CD1c-positive myeloid dendritic cell (primary cell): ENCODE measurements around the gene ARL6IP4.
A peak's percentile ranks its signal among the peaks of the same experiment; 100 is the strongest.

Source experiments
- DNase-seq: peaks from one replicate; pipeline ENCODE4 v3.0.0-alpha.2; 2016; ENCODE audit errors: extremely low spot score

ARL6IP4 gene

DNA sequence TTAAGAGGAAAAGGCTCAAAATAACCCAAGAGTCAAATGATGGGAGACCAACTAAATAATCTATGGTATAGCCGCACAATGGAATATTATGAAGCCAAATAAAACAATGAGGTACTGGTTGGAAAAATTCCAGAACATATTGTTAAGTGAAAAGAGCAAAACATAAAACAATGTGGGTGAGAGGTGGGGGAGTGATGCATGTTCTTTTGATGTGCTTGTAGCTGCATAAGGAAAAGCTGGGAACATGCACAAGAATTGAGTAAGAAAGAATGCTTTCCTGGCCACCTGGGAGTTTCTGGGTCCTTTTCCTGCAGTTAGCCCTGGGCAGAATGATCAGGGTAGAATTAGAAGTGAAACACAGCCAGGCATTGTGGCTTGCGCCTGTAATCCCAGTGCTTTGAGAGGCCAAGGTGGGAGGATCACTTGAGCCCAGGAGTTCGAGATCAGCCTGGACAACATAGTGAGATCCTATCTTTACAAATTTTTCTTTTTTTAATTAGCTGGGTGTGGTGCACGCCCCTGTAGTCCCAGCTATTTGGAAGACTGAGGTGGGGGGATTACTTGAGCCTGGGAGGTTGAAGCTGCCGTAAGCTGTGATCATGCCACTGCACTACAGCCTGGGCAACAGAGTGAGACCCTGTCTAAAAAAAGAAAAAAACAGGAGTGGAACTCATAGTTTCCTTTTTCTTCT is 22.1 kb upstream of the ARL6IP4 start:
- no peak for DNase-seq

DNA sequence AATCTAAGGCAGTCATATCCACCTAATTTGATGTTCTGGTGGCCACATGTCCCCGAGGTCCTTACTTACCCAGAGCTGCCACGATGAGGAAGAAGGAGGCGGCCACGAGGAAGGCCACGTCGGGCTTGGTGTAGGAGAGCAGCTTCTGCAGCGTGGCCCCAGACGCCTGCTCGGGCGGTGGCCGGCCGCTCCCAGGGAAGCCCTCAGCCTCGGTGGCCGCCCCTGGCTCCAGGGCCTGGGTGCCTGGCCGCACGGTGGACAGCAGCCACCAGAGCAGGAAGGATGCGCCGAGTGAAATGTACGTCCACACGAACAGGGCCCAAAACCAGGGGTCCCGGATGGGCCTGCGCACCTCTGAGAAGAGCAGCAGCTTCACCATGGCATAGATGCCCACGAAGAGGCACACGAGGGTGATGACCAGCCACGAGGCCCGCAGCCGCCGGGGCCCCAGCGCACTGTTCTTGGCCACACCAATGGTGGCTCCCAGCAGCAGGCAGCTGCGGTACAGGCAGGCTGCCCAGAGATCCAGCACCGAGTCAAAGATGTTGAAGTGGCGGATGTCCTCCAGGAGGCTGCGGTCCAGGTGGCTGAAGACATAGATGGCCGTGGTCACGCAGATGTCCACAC is 20.8 kb upstream of the ARL6IP4 start:
- DNase-seq = no peak

DNA sequence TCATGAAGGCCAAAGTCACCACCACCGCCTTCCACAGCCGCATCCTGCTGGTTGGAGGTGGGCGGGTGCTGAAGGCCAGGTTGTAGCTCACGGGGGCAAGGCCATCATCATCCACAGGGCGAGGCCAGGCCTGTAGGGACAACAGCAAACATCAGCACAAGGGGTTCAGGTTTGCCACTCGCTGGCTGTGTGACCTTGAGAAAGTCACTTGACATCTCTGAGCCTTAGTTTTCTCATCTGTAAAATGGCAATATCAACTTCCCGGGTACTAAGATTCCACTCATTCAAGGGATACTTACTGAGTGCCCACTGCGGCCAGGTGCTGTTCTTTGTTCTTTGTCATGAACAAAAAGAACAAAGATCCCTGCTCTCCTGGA is 20.3 kb upstream of the ARL6IP4 start:
- no peak for DNase-seq

DNA sequence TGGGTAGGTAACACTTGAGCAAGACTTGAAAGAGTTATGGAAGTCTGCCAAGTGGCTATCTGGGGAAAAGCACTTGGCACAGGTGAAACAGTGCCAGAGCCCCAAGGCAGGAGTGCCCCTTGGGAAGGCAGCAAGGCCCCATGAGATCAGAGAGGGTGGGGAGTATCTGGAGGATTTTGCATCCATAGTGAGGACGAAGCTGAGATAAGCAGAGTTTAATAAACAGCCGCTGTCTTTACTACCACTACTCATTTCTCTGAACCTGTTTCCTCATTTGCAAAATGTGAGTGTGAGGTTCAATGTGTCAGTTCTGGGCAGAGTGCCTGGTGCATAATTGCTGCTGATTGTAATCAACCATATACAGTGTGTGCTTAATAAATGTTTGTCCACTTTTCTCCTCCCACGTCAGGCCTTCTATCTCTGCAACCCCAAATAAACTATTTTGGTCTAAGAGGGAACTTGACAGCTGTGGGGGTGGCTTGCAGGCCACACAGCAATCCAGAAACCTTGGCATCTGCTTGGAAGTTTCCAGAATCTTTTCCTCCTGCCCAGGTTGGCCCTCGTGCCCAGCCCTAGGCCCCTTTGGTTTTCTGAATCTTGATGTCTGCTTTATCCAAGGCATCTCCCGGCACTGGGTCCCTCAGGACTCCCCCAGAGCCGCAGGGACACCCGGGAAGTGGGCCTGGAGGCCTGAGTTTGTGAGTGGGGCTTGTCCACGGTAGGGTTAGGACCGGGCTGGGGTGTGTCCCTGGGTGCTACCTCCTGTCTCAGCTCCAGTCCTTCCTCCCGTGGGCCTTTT is 18.8 kb upstream of the ARL6IP4 start:
- DNase-seq = peak; percentile 41

DNA sequence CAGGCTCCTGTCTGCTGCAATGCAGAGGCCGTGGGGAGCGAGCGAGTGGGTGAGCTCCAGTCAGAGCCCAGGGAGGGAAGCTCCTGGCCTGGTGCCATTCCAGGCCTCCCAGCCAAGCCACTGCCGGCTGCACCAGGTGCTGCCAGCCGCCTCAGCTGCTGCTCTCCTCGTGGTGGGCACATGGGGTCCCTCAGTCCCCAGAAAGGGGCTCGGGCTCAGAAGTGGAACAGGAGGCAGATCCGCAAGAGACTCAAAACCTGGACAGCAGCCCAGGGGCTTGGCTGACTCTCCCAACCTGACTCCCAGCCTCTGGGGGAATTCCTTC is 16.6 kb upstream of the ARL6IP4 start:
- peak; percentile 64 for DNase-seq

DNA sequence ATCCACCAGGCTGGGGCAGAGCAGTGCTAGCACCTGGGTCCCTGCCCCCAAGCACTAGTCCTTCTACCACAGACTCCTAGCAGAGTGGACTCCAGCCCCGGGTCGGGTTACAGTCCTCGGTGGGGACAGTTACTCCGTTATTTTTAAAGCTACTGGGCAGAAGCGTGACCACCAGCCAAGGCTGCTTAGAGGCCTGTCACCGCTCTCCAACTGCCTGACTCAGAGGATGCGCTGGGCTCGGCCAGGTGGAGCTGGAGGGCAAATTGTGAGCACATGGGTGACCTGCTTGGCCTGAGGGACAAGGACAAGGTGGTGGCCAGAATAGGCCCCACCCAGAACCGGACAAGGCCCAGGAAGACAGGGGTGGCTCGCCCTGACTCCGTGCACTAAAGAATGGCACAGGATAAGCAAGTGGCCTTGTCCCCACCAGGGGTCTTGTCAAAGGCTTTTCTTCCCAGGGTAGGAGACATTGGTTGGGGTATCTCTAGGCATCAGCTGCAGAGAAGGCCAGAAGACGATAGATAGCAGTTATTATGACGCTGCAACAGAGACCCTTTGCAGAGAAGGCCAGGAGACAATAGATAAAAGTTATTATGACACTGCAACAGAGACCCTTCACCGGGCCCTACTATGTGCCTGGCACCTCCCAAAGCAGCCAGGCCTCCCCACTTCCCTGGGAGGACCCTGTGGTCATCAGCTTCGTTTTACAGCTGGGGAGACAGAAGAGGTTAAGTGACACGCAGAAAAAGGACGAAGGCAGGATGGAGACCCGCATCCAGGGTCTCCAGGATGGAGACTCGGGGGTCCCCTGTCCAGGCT is 15.8 kb upstream of the ARL6IP4 start:
- DNase-seq = no peak

DNA sequence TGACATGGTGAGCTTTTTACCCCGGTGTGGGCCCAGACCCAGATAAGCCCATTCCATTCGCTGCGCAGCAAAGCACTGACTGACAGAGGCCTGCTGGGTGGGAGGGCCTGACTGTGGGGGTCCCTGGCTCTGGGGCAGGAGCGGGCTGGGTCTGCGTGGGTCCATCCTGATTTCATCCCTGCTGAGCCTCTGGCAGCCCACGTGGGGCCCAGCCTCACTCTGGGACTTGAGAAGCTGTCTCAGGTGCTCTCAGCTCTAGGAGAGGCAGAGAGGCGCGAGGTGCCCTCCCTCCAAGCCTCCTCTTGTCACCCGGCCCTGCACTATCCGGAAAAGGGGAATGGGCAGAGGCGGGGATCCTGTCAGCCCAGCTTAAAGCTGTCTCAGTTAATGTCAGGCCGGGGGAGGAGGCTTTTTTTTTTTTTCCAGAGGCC is 15.1 kb upstream of the ARL6IP4 start:
- DNase-seq = no peak

DNA sequence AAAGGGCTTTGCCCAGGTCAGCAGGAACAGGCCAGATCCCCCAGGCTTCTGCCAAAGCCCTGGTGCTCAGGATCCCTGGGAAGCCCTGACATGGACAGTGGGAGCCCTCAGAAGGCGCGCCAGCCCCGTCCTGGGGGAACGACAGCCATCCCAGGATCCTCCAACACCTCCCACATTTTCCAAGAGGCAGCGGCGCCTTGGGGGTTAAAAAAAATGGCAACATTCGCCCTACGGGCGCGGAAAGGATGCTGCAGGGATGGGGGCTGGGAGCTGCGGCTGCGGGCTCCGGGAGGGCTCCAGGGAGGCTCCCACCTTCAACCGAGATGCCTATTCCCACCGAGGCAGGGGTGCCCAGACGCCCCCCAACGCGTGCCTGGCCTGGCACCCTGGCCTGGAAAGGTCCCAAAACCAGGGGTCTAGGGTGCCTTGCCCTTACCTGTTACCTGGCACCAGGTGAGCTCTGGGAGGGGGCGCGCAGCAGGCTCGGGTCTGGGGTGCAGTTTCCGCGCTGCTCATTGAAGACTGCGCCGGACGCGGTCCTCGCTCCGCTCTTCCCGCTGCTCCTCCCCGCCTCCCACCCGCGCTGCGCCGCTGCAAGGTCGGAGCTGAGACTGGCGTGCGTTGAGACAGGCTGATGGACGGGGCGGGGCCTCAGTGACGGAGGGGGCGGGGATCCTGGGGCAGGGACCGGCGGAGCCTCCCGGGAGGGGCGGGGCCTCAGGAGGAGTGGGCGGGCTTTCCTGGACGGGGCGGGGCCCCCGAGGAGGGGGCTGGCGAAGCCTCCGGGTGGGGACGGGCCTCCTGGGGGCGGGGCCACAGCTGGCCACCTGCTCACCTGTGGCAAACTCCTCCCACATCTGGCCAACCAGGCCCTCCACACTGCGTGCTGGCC is 14.4 kb upstream of the ARL6IP4 start, which contains the start of gene ABCB9:
Gene ABCB9 (minus strand): TSS at position 613 of the 892 bp plus-strand sequence. CDS start 6,228 bp downstream, outside the sequence.
- peak; percentile 96 for DNase-seq

DNA sequence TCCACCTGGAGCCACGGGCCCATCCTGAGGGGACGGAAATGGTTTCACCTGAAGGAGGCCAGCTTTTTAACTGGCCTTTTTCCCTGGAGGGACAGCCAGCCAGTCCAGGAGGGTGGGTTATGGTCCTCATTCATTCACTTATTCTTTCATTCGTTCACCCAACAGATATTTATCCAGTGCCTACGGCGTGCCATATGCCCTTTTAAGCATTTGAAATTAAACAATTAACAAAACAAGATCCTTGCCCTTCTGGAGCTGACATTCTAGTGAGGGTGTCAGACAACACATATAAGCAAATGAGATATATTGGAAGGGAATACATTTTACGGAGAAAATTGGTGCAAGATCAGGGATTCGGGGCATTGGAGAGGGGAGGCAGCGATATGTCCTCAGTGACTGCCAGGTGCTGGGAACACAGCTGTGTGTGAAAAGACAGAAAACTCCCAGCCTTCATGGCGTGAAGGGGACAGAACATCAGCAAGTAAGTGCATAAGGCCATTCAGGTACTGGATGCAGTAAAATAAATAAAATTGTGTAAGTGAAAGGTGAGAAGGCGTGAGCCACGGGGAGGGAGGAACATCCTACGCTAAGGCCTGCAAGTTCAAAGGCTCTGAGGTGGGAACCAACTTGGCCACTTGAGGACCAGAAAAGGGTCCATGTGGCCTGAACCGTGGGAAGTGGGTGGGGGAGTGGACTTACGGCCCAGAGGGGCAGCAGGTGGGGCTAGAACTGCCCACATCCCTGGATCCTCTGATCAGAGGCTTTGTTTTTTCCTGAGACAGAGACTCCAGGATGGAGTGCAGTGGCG is 13.5 kb upstream of the ARL6IP4 start:
- no peak for DNase-seq

DNA sequence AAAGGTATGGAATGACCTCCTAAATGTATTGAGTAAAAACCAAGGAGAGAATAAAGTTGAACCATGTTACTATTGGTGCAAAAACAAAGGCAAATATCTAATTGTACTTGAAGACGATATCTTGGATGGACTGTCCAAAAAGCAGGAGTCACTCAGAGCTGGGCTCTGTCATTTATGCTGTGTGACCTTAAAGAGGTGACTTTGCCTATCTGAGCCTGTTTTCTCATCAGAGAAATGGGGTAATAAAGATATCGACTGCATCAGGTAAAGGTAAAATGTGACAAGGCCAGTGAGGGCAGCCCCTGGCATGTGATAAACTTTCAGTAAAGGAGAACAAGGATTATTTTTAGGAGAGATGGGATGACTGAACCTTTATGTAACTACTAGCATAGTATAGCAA is 12.4 kb upstream of the ARL6IP4 start:
- no peak for DNase-seq

DNA sequence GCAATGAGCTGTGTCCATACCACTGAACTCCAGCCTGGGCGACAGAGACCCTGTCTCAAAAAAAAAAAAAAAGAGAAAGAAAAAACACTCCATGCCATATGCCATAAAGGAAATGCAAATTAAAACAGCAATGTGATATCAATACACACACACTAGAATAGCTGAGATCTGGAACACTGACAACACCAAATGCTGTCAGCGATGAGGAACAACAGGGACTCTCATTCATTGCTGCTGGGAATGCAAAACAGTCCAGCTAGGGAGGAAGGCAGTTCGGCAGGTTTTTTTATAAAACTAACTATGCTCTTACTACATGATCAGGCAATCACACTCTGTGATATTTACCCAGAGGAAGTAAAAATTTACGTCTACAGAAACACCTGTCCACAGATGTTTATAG is 10.8 kb upstream of the ARL6IP4 start:
- DNase-seq = no peak

DNA sequence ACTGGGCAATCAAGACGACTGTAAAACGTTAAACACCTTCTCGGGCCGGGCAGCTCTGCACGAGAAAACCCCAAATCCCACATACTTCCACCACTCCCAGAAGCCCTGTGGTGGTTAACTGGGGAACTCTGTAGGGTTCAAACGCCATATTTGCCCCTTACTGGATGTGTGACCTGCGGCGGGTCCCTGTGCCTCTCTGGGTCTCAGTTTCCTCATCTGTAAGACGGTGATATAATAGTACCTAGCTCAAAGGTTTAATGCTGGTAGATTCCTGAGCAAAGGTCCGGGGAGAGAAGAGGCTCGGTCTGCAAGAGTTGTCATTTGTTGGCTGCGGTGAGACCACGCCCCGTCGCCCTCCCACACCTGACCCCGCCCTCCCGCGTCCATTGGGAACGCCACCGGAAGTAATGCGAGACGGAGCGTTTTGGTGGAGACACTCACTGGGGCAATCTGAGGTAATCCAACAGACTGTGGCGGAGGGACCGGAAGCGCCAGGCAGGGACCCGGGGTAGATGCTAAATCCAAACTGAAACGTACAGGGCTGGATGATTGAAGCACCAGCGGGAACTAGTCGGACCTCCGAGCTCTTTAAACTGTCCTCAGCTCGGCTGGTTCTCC is 6.1 kb upstream of the ARL6IP4 start:
- peak; percentile 99 for DNase-seq

DNA sequence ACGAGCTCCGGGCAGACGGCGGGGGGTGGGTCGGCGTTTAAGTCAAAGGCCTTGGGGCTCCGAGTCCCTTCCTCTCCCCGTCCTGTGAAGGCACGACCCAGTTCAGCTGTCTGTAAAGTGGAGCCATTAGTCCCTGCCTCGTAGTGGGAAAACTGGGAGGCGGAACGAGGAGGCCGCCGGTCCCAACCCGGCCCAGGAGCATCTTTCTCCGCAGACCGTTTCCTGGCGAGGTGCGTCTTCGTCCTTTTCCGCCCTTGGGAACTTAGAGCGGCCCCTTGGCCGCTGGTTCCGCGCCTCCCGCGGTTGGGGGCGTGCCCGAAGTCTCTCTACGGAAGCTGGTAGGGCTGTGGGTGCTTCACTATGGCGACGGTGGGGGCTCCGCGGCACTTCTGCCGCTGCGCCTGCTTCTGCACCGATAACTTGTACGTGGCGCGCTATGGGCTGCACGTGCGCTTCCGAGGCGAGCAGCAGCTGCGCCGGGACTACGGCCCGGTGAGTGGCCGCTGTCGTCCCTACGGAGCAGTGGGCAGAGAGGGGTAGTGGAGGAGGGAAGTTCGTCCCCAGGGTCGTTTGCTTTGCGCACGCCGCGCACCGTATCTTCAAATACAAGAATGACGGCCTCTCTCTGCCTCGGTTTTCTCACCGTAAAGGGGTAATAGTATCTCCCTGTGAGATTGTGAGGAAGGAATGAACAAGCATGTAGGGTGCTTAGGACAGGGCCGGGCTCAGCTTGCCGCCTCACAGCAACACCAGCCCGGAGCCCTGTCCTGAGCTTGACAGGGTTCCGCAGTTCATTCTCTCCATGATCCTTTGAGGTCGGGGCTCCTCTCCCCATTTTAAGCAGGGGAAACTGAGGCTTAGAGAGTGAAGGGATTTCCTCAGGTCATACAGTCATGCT is 5.3 kb upstream of the ARL6IP4 start, which contains the start of gene OGFOD2:
Gene OGFOD2 (plus strand): TSS at position 353 of the 898 bp plus-strand sequence. CDS start 8 bp downstream, at position 361.
- DNase-seq = peak; percentile 97

DNA sequence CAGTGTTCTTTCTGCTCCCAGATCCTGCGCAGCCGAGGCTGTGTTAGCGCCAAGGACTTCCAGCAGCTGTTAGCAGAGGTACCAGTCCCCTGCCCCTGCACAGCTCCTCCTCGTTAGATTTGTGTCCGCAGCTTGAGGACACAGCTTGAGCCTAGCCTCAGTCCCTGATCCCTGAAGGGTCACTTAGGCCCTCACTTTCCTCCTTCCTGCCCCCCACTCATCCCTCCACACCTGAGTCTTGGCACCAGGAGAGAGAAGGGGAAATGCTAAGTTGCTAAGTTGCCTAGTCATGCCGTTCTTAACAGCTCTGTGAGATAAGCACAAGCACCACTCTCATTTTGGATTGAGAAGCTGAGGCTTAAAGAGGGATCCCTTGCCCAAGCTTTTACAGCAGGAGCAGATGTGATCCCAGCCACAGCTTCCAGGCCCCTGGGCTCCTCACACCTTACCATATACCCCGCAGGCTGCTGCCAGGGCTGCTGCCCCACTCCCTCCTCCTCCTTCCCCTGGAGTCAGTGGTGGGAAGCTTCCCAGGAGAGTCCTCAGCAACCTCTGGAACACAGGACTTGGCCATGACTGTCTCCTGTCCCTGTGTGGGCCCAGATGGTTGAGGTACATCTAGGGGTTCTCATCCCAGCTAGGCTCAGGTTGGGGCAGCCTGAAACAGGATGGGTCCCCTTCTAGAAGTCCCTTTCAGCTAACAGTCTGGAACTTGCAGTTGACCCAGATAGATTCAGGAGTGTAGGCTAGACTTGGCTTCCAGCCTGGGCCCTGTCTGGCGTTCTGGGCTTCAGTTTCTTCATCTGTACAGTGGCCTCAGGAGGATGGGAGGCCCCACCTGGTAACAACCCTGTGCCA is 4.5 kb upstream of the ARL6IP4 start:
- DNase-seq = no peak

DNA sequence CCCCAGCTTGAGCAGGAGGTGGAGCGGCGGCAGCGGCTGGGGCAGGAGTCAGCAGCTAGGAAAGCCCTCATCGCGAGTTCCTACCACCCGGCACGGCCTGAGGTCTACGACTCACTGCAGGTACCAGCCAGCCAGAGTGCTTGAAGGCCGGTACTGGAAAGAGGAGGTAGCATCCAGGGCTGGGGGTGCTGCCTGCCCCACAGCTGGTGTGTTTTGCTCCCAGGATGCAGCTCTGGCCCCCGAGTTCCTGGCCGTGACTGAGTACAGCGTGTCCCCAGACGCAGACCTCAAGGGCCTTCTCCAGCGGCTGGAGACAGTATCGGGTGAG is 3.9 kb upstream of the ARL6IP4 start:
- no peak for DNase-seq

DNA sequence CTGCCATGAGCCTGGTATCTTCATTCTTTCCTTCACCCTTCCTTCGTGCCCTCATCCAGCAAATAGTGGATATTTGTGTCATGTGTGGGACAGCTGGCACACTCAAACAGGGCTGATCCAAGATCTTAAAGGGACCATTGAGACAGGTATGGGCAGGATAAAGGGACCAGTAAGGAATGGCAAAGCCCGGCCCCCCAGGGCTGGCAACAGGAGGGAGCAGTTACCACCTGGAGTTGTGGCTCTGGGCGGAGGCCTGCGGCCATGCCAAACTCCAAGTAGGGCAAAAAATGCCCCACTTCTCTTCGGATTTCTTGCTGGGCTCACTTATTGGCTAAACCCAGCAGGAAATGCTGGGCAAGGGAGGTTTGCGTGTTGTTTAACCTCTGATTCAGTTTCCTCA is 3.3 kb upstream of the ARL6IP4 start:
- DNase-seq = no peak

DNA sequence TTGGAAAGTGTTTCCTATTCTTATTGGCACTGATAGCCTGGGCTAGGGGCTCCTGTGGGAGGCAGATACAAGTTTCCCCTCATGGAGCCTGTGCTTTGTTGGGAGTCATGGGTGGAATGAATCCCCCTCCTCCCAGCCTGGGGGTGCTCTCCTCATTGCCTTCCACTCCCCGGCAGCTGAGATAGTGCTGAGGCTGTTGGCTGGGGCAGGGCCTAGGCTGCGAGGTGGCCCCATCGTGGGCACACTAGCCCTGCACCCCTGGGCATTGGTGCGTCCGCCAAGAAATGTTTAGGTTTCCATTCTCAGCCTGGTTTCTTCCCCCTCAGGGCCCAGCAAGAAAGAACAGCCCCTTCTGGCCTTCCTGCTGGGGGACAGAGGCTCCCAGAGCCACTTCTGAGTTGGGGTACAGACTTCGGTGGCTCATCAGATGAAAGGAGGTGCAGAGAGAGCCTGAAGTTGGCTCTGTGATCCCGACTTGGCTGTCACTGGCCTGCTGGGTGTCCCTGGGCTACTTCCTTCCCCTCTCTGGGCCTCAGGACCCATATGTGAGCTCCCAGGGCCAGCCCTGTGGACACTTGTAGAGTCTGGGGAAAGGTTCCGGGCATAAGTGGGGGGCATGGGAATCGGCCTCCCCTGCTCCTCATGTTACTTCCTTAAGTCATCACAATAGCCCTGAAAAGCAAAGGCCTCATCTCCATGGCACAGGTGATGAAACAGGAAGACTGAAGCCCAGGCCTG is 2.7 kb upstream of the ARL6IP4 start:
- DNase-seq = no peak
